HL-60 (cell line): ENCODE results near the gene CFAP299.

Source experiments
- DNase-seq, 2 experiments: peaks; one replicate each; pipeline ENCODE4 v3.0.0-alpha.2; 2010 to 2020; ENCODE audit warnings: low read depth in 1 of 2, low spot score in 1 of 2
- H3K27ac ChIP-seq: fragments of 250-450 bp; sonication (Bioruptor Pico); replicated peaks from 2 replicates; pipeline ENCODE4 v1.5.1; 2020; ENCODE audit warnings: mild to moderate bottlenecking, moderate library complexity
- H3K27me3 ChIP-seq: fragments of 250-450 bp; sonication (Bioruptor Pico); 2 replicates; pipeline ENCODE4 v1.5.1; 2021; ENCODE audit warnings: mild to moderate bottlenecking, moderate library complexity; ENCODE audit not compliant: insufficient read depth, poor library complexity, severe bottlenecking
- H3K4me3 ChIP-seq: replicated peaks from 2 replicates; pipeline ENCODE4 v1.5.1; 2011; ENCODE audit warnings: mild to moderate bottlenecking, control low read depth, low read length; ENCODE audit not compliant: insufficient read depth
- GABPA ChIP-seq: IDR thresholded peaks from 2 replicates; pipeline ENCODE4 v1.6.1; 2012; ENCODE audit warnings: low read depth
- POLR2AphosphoS5 ChIP-seq: IDR thresholded peaks from 2 replicates; pipeline ENCODE4 v1.6.1; 2012; ENCODE audit warnings: low read depth
- SPI1 ChIP-seq: IDR thresholded peaks from 2 replicates; pipeline ENCODE4 v1.6.1; 2012; ENCODE audit warnings: low read depth, mild to moderate bottlenecking, borderline replicate concordance
- TF ChIP-seq, protein P1 (sequence below): IDR thresholded peaks from one replicate; pipeline ENCODE4 v1.5.1; 2011; ENCODE audit warnings: low read length, control low read depth, inconsistent platforms; ENCODE audit not compliant: insufficient read depth
- TF ChIP-seq, protein P2 (sequence below): IDR thresholded peaks from 2 replicates; pipeline ENCODE4 v1.6.1; 2012; ENCODE audit warnings: low read depth; ENCODE audit not compliant: insufficient replicate concordance

Gene CFAP299

DNA sequence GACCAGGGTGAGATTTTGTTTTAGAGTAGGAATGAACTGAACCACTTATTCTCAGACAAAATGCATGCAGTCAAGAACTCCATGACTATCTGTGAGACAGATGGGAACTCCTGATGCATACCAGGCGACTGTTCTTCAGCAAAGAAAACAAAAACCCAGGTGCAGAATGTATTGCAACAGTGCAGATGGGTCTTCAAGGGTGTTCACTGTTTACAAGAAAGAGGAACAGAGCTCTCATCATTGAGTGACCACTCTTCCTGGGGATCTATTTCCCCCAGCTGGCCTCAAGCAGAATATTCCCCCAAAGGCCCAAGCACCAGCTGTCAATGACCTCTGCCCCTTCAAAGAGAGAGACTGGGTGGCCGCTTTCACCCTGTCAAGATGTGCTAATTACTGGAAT is 655.3 kb downstream of the CFAP299 start:
- H3K27ac ChIP-seq = no peak overlapping the region
- TF ChIP-seq SPI1 = no peak
- TF ChIP-seq, protein P1, sequence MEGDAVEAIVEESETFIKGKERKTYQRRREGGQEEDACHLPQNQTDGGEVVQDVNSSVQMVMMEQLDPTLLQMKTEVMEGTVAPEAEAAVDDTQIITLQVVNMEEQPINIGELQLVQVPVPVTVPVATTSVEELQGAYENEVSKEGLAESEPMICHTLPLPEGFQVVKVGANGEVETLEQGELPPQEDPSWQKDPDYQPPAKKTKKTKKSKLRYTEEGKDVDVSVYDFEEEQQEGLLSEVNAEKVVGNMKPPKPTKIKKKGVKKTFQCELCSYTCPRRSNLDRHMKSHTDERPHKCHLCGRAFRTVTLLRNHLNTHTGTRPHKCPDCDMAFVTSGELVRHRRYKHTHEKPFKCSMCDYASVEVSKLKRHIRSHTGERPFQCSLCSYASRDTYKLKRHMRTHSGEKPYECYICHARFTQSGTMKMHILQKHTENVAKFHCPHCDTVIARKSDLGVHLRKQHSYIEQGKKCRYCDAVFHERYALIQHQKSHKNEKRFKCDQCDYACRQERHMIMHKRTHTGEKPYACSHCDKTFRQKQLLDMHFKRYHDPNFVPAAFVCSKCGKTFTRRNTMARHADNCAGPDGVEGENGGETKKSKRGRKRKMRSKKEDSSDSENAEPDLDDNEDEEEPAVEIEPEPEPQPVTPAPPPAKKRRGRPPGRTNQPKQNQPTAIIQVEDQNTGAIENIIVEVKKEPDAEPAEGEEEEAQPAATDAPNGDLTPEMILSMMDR = no peak
- no peak for TF ChIP-seq GABPA
- TF ChIP-seq, protein P2, sequence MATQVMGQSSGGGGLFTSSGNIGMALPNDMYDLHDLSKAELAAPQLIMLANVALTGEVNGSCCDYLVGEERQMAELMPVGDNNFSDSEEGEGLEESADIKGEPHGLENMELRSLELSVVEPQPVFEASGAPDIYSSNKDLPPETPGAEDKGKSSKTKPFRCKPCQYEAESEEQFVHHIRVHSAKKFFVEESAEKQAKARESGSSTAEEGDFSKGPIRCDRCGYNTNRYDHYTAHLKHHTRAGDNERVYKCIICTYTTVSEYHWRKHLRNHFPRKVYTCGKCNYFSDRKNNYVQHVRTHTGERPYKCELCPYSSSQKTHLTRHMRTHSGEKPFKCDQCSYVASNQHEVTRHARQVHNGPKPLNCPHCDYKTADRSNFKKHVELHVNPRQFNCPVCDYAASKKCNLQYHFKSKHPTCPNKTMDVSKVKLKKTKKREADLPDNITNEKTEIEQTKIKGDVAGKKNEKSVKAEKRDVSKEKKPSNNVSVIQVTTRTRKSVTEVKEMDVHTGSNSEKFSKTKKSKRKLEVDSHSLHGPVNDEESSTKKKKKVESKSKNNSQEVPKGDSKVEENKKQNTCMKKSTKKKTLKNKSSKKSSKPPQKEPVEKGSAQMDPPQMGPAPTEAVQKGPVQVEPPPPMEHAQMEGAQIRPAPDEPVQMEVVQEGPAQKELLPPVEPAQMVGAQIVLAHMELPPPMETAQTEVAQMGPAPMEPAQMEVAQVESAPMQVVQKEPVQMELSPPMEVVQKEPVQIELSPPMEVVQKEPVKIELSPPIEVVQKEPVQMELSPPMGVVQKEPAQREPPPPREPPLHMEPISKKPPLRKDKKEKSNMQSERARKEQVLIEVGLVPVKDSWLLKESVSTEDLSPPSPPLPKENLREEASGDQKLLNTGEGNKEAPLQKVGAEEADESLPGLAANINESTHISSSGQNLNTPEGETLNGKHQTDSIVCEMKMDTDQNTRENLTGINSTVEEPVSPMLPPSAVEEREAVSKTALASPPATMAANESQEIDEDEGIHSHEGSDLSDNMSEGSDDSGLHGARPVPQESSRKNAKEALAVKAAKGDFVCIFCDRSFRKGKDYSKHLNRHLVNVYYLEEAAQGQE = no peak
- no peak for TF ChIP-seq POLR2AphosphoS5
- no peak overlapping the region for H3K4me3 ChIP-seq
- H3K27me3 ChIP-seq = no peaks in the 10 kb centered on the region
- DNase-seq = no peak

DNA sequence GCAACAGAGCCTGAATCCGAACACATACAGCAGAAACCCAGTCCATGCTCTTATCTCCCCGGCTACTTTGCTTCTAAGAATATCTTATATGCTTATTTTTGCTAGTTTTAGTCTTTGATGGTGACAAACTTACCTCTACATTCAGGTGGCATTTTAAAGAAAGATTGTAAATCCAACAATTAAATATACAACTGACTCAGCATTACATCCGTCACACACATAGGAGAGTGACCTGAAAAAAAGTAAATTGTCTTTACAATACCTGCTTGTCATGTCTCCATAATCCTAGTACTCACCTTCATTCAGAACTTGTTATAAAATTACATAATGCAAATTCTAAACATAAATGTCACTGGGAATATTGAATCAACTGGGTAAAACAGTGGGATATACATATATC is 664.4 kb downstream of the CFAP299 start:
- H3K27me3 ChIP-seq = peaks cover under 1% of the 10 kb centered on the region
- H3K4me3 ChIP-seq = no peak overlapping the region
- DNase-seq = no peak
- H3K27ac ChIP-seq = no peak overlapping the region
- TF ChIP-seq, protein P1 = no peak
- TF ChIP-seq, protein P2 = no peak
- TF ChIP-seq SPI1 (no peak), POLR2AphosphoS5 (no peak), GABPA (no peak)

DNA sequence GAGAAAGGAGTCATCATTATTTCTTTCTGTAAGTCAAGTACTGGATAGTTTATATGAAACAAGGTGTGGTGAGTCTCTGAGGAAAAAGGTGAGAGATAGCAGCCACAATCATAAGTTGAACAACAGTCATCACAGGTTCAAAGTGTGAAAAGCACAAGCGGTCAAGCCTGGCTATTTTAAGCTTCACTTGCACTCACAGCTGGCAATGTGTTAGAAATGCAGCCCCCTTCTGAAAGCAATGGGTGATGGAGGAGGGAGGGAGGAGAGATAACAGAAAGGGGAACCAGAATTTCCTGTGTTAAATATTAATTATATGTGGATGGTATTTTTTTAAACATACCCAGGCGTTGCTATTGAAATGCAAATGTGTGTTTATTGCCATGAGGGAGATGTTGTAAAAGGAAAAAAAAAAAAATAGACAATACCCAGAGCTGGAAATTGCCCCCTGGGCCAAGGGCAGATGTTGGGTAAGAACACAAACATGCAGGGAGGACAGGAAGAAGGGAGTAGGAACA is 668.1 kb downstream of the CFAP299 start:
- no peak for DNase-seq
- no peak overlapping the region for H3K27ac ChIP-seq

More for the DNA sequence above, 668.1 kb downstream of the CFAP299 start:
- Histone ChIP-seq H3K4me3 (no peak overlapping the region), H3K27me3 (peaks cover 3% of the 10 kb centered on the region)
- TF ChIP-seq, protein P2 = no peak
- TF ChIP-seq GABPA (no peak), SPI1 (no peak), POLR2AphosphoS5 (no peak)
- TF ChIP-seq, protein P1 = no peak
